H1 (cell line): ENCODE measurements around the gene TDRD9. TPM values are rescaled to one million over a fixed set of nuclear protein-coding genes. Genes with fewer than 3 reads are reported as not detected.
A peak's percentile ranks its signal among the peaks of the same experiment; 100 is the strongest.

Source experiments
- CTCF ChIA-PET: fragments of 300-600 bp; sonication (Branson Sonifier 250); formaldehyde crosslinking; loops from one replicate; lab custom pipeline; 2021; ENCODE audit not compliant: partially characterized antibody; lab: Charles Lee
- POLR2A ChIA-PET: fragments of 300-600 bp; sonication (Branson Sonifier 250); formaldehyde crosslinking; loops from one replicate; lab custom pipeline; 2021; ENCODE audit warnings: inconsistent platforms; ENCODE audit not compliant: partially characterized antibody; lab: Charles Lee
- DNase-seq, 2 experiments: peaks; one replicate each; pipeline versions ENCODE4 v3.0.0 to v3.0.0-alpha.2; 2010 to 2022; ENCODE audit warnings: low spot score in 2 of 2, low read depth in 1 of 2, mixed read lengths in 1 of 2
- FAIRE-seq: peaks from 2 replicates; lab custom pipeline; 2011; peaks lifted over from hg19 to GRCh38; lab: Jason Lieb, UNC
- H2AFZ ChIP-seq: 2 replicates; pipeline ENCODE4 v1.8.1; 2012; ENCODE audit warnings: low read length, inconsistent platforms
- H2AK5ac ChIP-seq: 2 replicates; pipeline ENCODE4 v1.6.1; 2013; ENCODE audit warnings: low read depth, low read length
- H2BK120ac ChIP-seq: replicated peaks from 2 replicates; pipeline ENCODE3; 2013; ENCODE audit warnings: low read depth, low read length, inconsistent platforms
- H2BK12ac ChIP-seq: 2 replicates; pipeline ENCODE4 v1.6.1; 2013; ENCODE audit warnings: low read depth, low read length
- H2BK15ac ChIP-seq: 2 replicates; pipeline ENCODE4 v1.6.1; 2013; ENCODE audit warnings: low read length
- H2BK20ac ChIP-seq: 2 replicates; pipeline ENCODE4 v1.6.1; 2013; ENCODE audit warnings: low read length
- H2BK5ac ChIP-seq: 2 replicates; pipeline ENCODE4 v1.6.1; 2013; ENCODE audit warnings: low read depth, low read length
- H3K14ac ChIP-seq: 2 replicates; pipeline ENCODE4 v1.6.1; 2013; ENCODE audit warnings: inconsistent platforms; ENCODE audit not compliant: insufficient read length
- H3K18ac ChIP-seq: 2 replicates; pipeline ENCODE4 v1.6.1; 2013; ENCODE audit warnings: low read length; ENCODE audit errors: extremely low read depth
- H3K23ac ChIP-seq: 2 replicates; pipeline ENCODE4 v1.6.1; 2013; ENCODE audit warnings: inconsistent platforms; ENCODE audit not compliant: insufficient read length
- H3K23me2 ChIP-seq: 2 replicates; pipeline ENCODE4 v1.6.1; 2013; ENCODE audit warnings: low read depth, low read length
- H3K27ac ChIP-seq: 2 replicates; pipeline ENCODE4 v1.6.1; 2011; ENCODE audit warnings: low read depth, low read length, inconsistent platforms
- H3K27me3 ChIP-seq, 4 experiments: replicated peaks in 1 of 4; 1 replicate in 1 of 4; 2 replicates in 3 of 4; pipeline versions ENCODE4 v1.6.1 to v1.8.1; 2011 to 2013; ENCODE audit warnings: low read length in 3 of 4, mild to moderate bottlenecking in 3 of 4, inconsistent platforms in 2 of 4, mixed read lengths in 2 of 4, moderate library complexity in 1 of 4; ENCODE audit not compliant: control insufficient read depth in 3 of 4, insufficient read depth in 3 of 4; ENCODE audit errors: extremely low read depth in 1 of 4
- H3K36me3 ChIP-seq, 4 experiments: 2 replicates each; pipeline versions ENCODE4 v1.6.1 to v1.8.1; 2011 to 2013; ENCODE audit warnings: mild to moderate bottlenecking in 4 of 4, low read length in 3 of 4, moderate library complexity in 2 of 4, control low read depth in 1 of 4, inconsistent platforms in 1 of 4; ENCODE audit not compliant: insufficient read depth in 4 of 4, control insufficient read depth in 2 of 4
- H3K4ac ChIP-seq: replicated peaks from 2 replicates; pipeline ENCODE3; 2013; ENCODE audit warnings: low read length, low read depth, mixed read lengths, inconsistent platforms; ENCODE audit not compliant: insufficient read length
- H3K4me1 ChIP-seq, 4 experiments: replicated peaks in 1 of 4; 1 replicate in 1 of 4; 2 replicates in 3 of 4; pipeline versions ENCODE4 v1.6.1 to v1.8.1; 2011 to 2013; ENCODE audit warnings: low read length in 3 of 4, inconsistent platforms in 2 of 4, mixed read lengths in 1 of 4; ENCODE audit not compliant: insufficient read depth in 4 of 4, control insufficient read depth in 3 of 4
- H3K4me2 ChIP-seq, 2 experiments: 2 replicates each; pipeline versions ENCODE4 v1.6.1 to v1.8.1; 2011 to 2013; ENCODE audit warnings: low read depth in 2 of 2, low read length in 2 of 2, control low read depth in 1 of 2, inconsistent platforms in 1 of 2, mild to moderate bottlenecking in 1 of 2; ENCODE audit not compliant: insufficient read depth in 1 of 2
- H3K4me3 ChIP-seq, 4 experiments: fragments of 200-600, 300-600 bp in 1 of 4; sonication (generic), shearing (Covaris generic), sonication (Bioruptor Twin) in 1 of 4; 2 replicates each; pipeline versions ENCODE4 v1.5.1 to v1.8.1; 2011 to 2016; ENCODE audit warnings: low read length in 4 of 4, low read depth in 3 of 4, control low read depth in 2 of 4, inconsistent platforms in 2 of 4, mild to moderate bottlenecking in 2 of 4, mixed read lengths in 1 of 4, moderate library complexity in 1 of 4; ENCODE audit not compliant: insufficient read depth in 2 of 4; ENCODE audit errors: extremely low read depth in 1 of 4
- H3K56ac ChIP-seq: replicated peaks from 2 replicates; pipeline ENCODE3; 2013; ENCODE audit warnings: low read depth, mild to moderate bottlenecking, mixed read lengths, low read length, inconsistent platforms; ENCODE audit not compliant: insufficient read length
- H3K79me1 ChIP-seq: 2 replicates; pipeline ENCODE4 v1.6.1; 2013; ENCODE audit warnings: low read depth, low read length, control low read depth
- H3K79me2 ChIP-seq, 2 experiments: 2 replicates each; pipeline versions ENCODE4 v1.6.1 to v1.8.1; 2012 to 2013; ENCODE audit warnings: low read length in 2 of 2, mild to moderate bottlenecking in 2 of 2, inconsistent platforms in 1 of 2; ENCODE audit not compliant: insufficient read depth in 2 of 2, control insufficient read depth in 1 of 2
- H3K9ac ChIP-seq, 4 experiments: replicated peaks in 1 of 4; 1 replicate in 1 of 4; 2 replicates in 3 of 4; pipeline versions ENCODE4 v1.6.1 to v1.8.1; 2011 to 2013; ENCODE audit warnings: low read depth in 3 of 4, low read length in 3 of 4, control low read depth in 2 of 4, mild to moderate bottlenecking in 2 of 4, moderate library complexity in 2 of 4, inconsistent platforms in 1 of 4; ENCODE audit errors: extremely low read depth in 1 of 4
- H3K9me3 ChIP-seq, 2 experiments: 2 replicates each; pipeline versions ENCODE4 v1.6.1 to v1.8.1; 2012 to 2013; ENCODE audit warnings: mild to moderate bottlenecking in 2 of 2, moderate library complexity in 2 of 2, control low read depth in 1 of 2, inconsistent platforms in 1 of 2, low read depth in 1 of 2, low read length in 1 of 2, mixed read lengths in 1 of 2; ENCODE audit not compliant: insufficient read depth in 2 of 2
- H4K20me1 ChIP-seq, 2 experiments: replicated peaks in 1 of 2; 2 replicates each; pipeline versions ENCODE3 to v1.8.1; 2011 to 2013; ENCODE audit warnings: inconsistent platforms in 2 of 2, low read length in 2 of 2, mild to moderate bottlenecking in 1 of 2; ENCODE audit not compliant: insufficient read depth in 2 of 2, control insufficient read depth in 1 of 2
- H4K5ac ChIP-seq: 2 replicates; pipeline ENCODE4 v1.6.1; 2013; ENCODE audit warnings: low read length, low read depth, mixed read lengths, inconsistent platforms; ENCODE audit not compliant: insufficient read length
- H4K8ac ChIP-seq: 2 replicates; pipeline ENCODE4 v1.8.0; 2013; ENCODE audit warnings: mild to moderate bottlenecking, moderate library complexity, low read length, inconsistent platforms; ENCODE audit not compliant: insufficient read depth; ENCODE audit errors: extremely low read depth
- H4K91ac ChIP-seq: replicated peaks from 2 replicates; pipeline ENCODE3; 2013; ENCODE audit warnings: low read length, mixed read lengths, inconsistent platforms; ENCODE audit not compliant: insufficient read length
- POLR2AphosphoS5 ChIP-seq: IDR thresholded peaks from 2 replicates; pipeline ENCODE4 v1.6.1; 2011; ENCODE audit warnings: low read depth, low read length
- WGBS, 2 experiments: shearing (Covaris generic) in 1 of 2; methylation state at CpG; one replicate each; pipeline versions ENCODE4 v1.1.6 to v1.1.7; 2013 to 2015; ENCODE audit warnings: low lambda C conversion rate in 2 of 2, mixed read lengths in 2 of 2, inconsistent platforms in 1 of 2, low coverage in 1 of 2, missing lambda C conversion rate in 1 of 2; ENCODE audit not compliant: insufficient replicate concordance in 2 of 2, insufficient coverage in 1 of 2, insufficient read length in 1 of 2; ENCODE audit errors: extremely low coverage in 1 of 2, missing lambda C conversion rate in 1 of 2; 5-methylcytosine and 5-hydroxymethylcytosine counted together
- polyA plus RNA-seq, 7 experiments: library from polyadenylated mRNA; depleted of rRNA in 3 of 7; stranded (reverse) in 5 of 7; unstranded in 2 of 7; fragments of >200 nt in 5 of 7; fragments of 200-250 nt in 2 of 7; gene quantifications; 1 replicate in 5 of 7; 2 replicates in 1 of 7; 4 replicates in 1 of 7; pipeline versions ENCODE4 v1.2.1 to v1.2.3, GENCODE V29; 2011 to 2013; ENCODE audit warnings: missing spikeins in 2 of 7, mixed read lengths in 2 of 7
- total RNA-seq: library from RNA; stranded (reverse); fragmentation: NEBNext Ultra II Directional; extraction: Animal tissue kit (Norgen Biotek cat#: 25700); gene quantifications from 2 replicates; pipeline ENCODE4 v1.2.1, GENCODE V29; 2021

TDRD9 gene
- total and polyA plus RNA-seq, 2 of the 8 experiments (the other 6 are each of a cell fraction or from before 2014, with no cell fraction given): not detected

GRCh38 chr14:103885509-103885932 lies 42.7 kb upstream of the TDRD9 start:
- Histone ChIP-seq H4K91ac (no peak overlapping the region), H3K4me2 (no peak overlapping the region), H3K79me1 (no peaks in the 10 kb centered on the region), H3K27me3 (no peaks in the 10 kb centered on the region), H4K5ac (no peak overlapping the region), H3K23me2 (no peaks in the 10 kb centered on the region), H3K27ac (no peak overlapping the region), H3K23ac (no peak overlapping the region), H3K9ac (no peak overlapping the region), H3K4ac (no peak overlapping the region), H2BK12ac (no peak overlapping the region), H2BK20ac (no peak overlapping the region), H4K20me1 (peaks cover 0 to 3% of the 10 kb centered on the region in 2 experiments), H2AK5ac (0 out of 2 replicates have a peak overlapping the region, but pooled peaks have one; percentile 13), H3K9me3 (no peaks in the 10 kb centered on the region), H3K4me1 (peaks cover 2 to 13% (median 10%) of the 10 kb centered on the region in 4 experiments; a peak in 6 of 7 replicates), H3K79me2 (no peaks in the 10 kb centered on the region), H2BK15ac (no peak overlapping the region), H3K4me3 (no peak overlapping the region), H3K56ac (no peak overlapping the region), H3K36me3 (no peaks in the 10 kb centered on the region), H3K18ac (peak overlapping the region; percentile 19; the same call in 1 of the 2 replicates), H3K14ac (no peak overlapping the region), H2BK120ac (no peak overlapping the region), H2AFZ (no peak overlapping the region), H4K8ac (no peak overlapping the region), H2BK5ac (no peak overlapping the region)
- DNase-seq: no peak
- POLR2A ChIA-PET: no interaction called here
- WGBS, 2 experiments: 86% methylated on average over 14 of the region's 14 CpGs; no CpG with 5 or more reads in 1 of the 2 experiments
- FAIRE-seq: no peak
- CTCF ChIA-PET: interaction anchor here (0.9 to 3.8 kb wide), 7 partner anchors 10 to 68 kb away, joined by 3 to 31 read pairs (median 5); no protein-coding TSS in a partner anchor
- no peak for TF ChIP-seq POLR2AphosphoS5
